K562 (cell line): ENCODE measurements around the gene FZD10. TPM values are rescaled to one million over a fixed set of nuclear protein-coding genes. Genes with fewer than 3 reads are reported as not detected.

Experiments
- ATAC-seq: fragments of 200-7000 bp; cut with Tn5 transposase; 3 replicates; pipeline ENCODE4 v1.9.1; 2020; ENCODE audit warnings: moderate library complexity
- BruUV-seq: library from RNA; stranded (reverse); fragments of 400-500 nt; replicated peaks from 2 replicates; lab custom pipeline; 2021; lab: Mats Ljungman, UMichigan
- CTCF ChIA-PET: fragments of 300-600 bp; formaldehyde crosslinking; extraction: SDS; loops from one replicate; lab custom pipeline; 2021; ENCODE audit warnings: low intra/inter-chr PET ratio; lab: Yijun Ruan, JAX
- POLR2A ChIA-PET: fragments of 300-600, 350-650 bp; sonication (Branson Sonifier 250); formaldehyde crosslinking; extraction: SDS; loops from one replicate; lab custom pipeline; 2021; ENCODE audit warnings: antibody characterized with exemption, inconsistent platforms; lab: Yijun Ruan, JAX
- DNase-seq, 4 experiments: peaks; one replicate each; pipeline versions ENCODE4 v3.0.0 to v3.0.0-alpha.2; 2011 to 2018; ENCODE audit warnings: low spot score in 3 of 4, mixed read lengths in 3 of 4; ENCODE audit errors: extremely low read depth in 1 of 4
- FAIRE-seq: peaks from 2 replicates; lab custom pipeline; 2011; peaks lifted over from hg19 to GRCh38; lab: Jason Lieb, UNC
- H2AFZ ChIP-seq: 2 replicates; pipeline ENCODE4 v1.6.0; 2011; ENCODE audit warnings: low read depth, low read length, control low read depth, inconsistent platforms
- H3K27ac ChIP-seq: fragments of 200-600 bp; 3 replicates; pipeline ENCODE4 v1.8.0; 2011; ENCODE audit warnings: low read depth, mild to moderate bottlenecking, control low read depth, inconsistent platforms, low read length, moderate library complexity, mixed read lengths; ENCODE audit errors: extremely low read depth
- H3K27me3 ChIP-seq, 2 experiments: fragments of 300-600 bp in 1 of 2; 2 replicates in 1 of 2; 3 replicates in 1 of 2; pipeline versions ENCODE4 v1.6.0 to v1.8.0; 2011; ENCODE audit warnings: inconsistent platforms in 2 of 2, low read length in 2 of 2, mild to moderate bottlenecking in 1 of 2, mixed read lengths in 1 of 2, moderate library complexity in 1 of 2; ENCODE audit not compliant: control insufficient read depth in 2 of 2, insufficient read depth in 2 of 2
- H3K36me3 ChIP-seq: fragments of 300-600 bp; 3 replicates; pipeline ENCODE4 v1.8.0; 2011; ENCODE audit warnings: mild to moderate bottlenecking, low read length, inconsistent platforms; ENCODE audit not compliant: control insufficient read depth, insufficient read depth
- H3K4me1 ChIP-seq, 2 experiments: fragments of 200-600 bp in 1 of 2; replicated peaks in 1 of 2; 2 replicates in 1 of 2; 3 replicates in 1 of 2; pipeline versions ENCODE4 v1.5.1 to v1.8.0; 2011; ENCODE audit warnings: inconsistent platforms in 2 of 2, low read length in 2 of 2, mild to moderate bottlenecking in 1 of 2, mixed read lengths in 1 of 2, moderate library complexity in 1 of 2; ENCODE audit not compliant: control insufficient read depth in 2 of 2, insufficient read depth in 2 of 2
- H3K4me2 ChIP-seq: 2 replicates; pipeline ENCODE4 v1.6.1; 2011; ENCODE audit warnings: low read length, control low read depth, inconsistent platforms, mixed read lengths; ENCODE audit not compliant: insufficient read depth
- H3K4me3 ChIP-seq: fragments of 200-600 bp; sonication (generic), shearing (Covaris generic); 2 replicates; pipeline ENCODE4 v1.5.1; 2016; ENCODE audit warnings: control low read depth, inconsistent platforms
- H3K79me2 ChIP-seq: fragments of 200-600 bp; 3 replicates; pipeline ENCODE4 v1.8.0; 2011; ENCODE audit warnings: low read length, inconsistent platforms; ENCODE audit not compliant: control insufficient read depth, insufficient read depth
- H3K9ac ChIP-seq, 2 experiments: 2 replicates each; pipeline versions ENCODE4 v1.6.0 to v1.6.1; 2011; ENCODE audit warnings: low read depth in 2 of 2, low read length in 2 of 2, control low read depth in 1 of 2, inconsistent platforms in 1 of 2, mild to moderate bottlenecking in 1 of 2, mixed read lengths in 1 of 2; ENCODE audit not compliant: insufficient read depth in 1 of 2
- H3K9me1 ChIP-seq: one replicate; pipeline ENCODE4 v1.6.0; 2011; ENCODE audit warnings: inconsistent platforms, mild to moderate bottlenecking, low read length, moderate library complexity; ENCODE audit not compliant: control insufficient read depth, insufficient read depth
- H3K9me3 ChIP-seq: replicated peaks from 2 replicates; pipeline ENCODE4 v1.5.1; 2011; ENCODE audit warnings: low read depth, low read length, inconsistent platforms; ENCODE audit not compliant: control insufficient read depth, insufficient read depth
- H4K20me1 ChIP-seq: replicated peaks from 2 replicates; pipeline ENCODE4 v1.6.1; 2011; ENCODE audit warnings: low read length, inconsistent platforms, mixed read lengths; ENCODE audit not compliant: control insufficient read depth, insufficient read depth
- ELF1 ChIP-seq: fragments of 200-800 bp; sonication (Bioruptor generic); IDR thresholded peaks from 2 replicates; pipeline ENCODE4 v1.6.1; 2016; ENCODE audit warnings: missing genetic modification characterization, missing compliant biosample characterization
- FUS ChIP-seq: fragments of 200-400 bp; formaldehyde crosslinking; optimal IDR thresholded peaks from 2 replicates; pipeline ENCODE3; 2017; ENCODE audit warnings: low read depth, low read length
- HDAC6 ChIP-seq: IDR thresholded peaks from 2 replicates; pipeline ENCODE4 v1.6.1; 2012; ENCODE audit warnings: low read depth, mild to moderate bottlenecking, control low read depth, inconsistent platforms, low read length, moderate library complexity
- HOXB6 ChIP-seq: fragments of 250-450 bp; sonication (Bioruptor Pico); IDR thresholded peaks from 2 replicates; pipeline ENCODE4 v1.5.1; 2022; ENCODE audit warnings: mild to moderate bottlenecking, borderline replicate concordance
- LCOR ChIP-seq: sonication (generic); formaldehyde crosslinking; IDR thresholded peaks from 2 replicates; pipeline ENCODE4 v1.8.0; 2022; ENCODE audit warnings: mild to moderate bottlenecking, missing genetic modification reagents
- PTTG1 ChIP-seq: fragments of 450-650 bp; IDR thresholded peaks from 2 replicates; pipeline ENCODE4 v1.6.1; 2016; ENCODE audit warnings: low read depth, mild to moderate bottlenecking, missing genetic modification characterization, missing compliant biosample characterization
- RBM25 ChIP-seq: fragments of 200-400 bp; formaldehyde crosslinking; IDR thresholded peaks from 2 replicates; pipeline ENCODE4 v1.6.1; 2018; ENCODE audit warnings: low read length, low read depth, moderate library complexity; ENCODE audit not compliant: severe bottlenecking
- RFX1 ChIP-seq: fragments of 450-650 bp; IDR thresholded peaks from 2 replicates; pipeline ENCODE4 v1.6.1; 2016; ENCODE audit warnings: mild to moderate bottlenecking, moderate library complexity
- SIN3B ChIP-seq: fragments of 450-650 bp; IDR thresholded peaks from 2 replicates; pipeline ENCODE4 v1.6.1; 2017; ENCODE audit warnings: low read depth, mild to moderate bottlenecking, moderate library complexity
- TOE1 ChIP-seq, 2 experiments: fragments of 450-650 bp in 1 of 2; sonication (generic) in 1 of 2; formaldehyde crosslinking in 1 of 2; IDR thresholded peaks; 2 replicates each; pipeline versions ENCODE4 v1.7.1 to v1.8.0; 2016 to 2022; ENCODE audit warnings: borderline replicate concordance in 2 of 2, mild to moderate bottlenecking in 2 of 2, antibody characterized with exemption in 1 of 2, inconsistent platforms in 1 of 2, low read depth in 1 of 2, missing genetic modification reagents in 1 of 2, moderate library complexity in 1 of 2
- ZFP1 ChIP-seq: fragments of 450-650 bp; formaldehyde crosslinking; IDR thresholded peaks from 2 replicates; pipeline ENCODE4 v1.4.0; 2020; ENCODE audit warnings: mild to moderate bottlenecking, mixed read lengths
- ZHX1 ChIP-seq: fragments of 150-350 bp; conservative IDR thresholded peaks from 2 replicates; pipeline ENCODE4 v1.6.1; 2014; ENCODE audit warnings: low read length
- ZNF277 ChIP-seq: fragments of 250-450 bp; sonication (Bioruptor Pico); IDR thresholded peaks from 2 replicates; pipeline ENCODE4 v1.8.0; 2022; ENCODE audit warnings: inconsistent platforms, mild to moderate bottlenecking, moderate library complexity, borderline replicate concordance
- WGBS: fragments of 100-300 bp; shearing (Covaris generic); methylation state at CpG from one replicate; pipeline ENCODE4 v1.1.6; 2016; ENCODE audit warnings: low coverage, mixed read lengths; ENCODE audit not compliant: insufficient coverage; ENCODE audit errors: missing lambda C conversion rate; 5-methylcytosine and 5-hydroxymethylcytosine counted together
- in situ Hi-C: fragments of 300-500 bp; cut with MboI; formaldehyde crosslinking; loops from 4 replicates; pipeline ENCODE4 v1.15.0; 2018; ENCODE audit warnings: inconsistent platforms, mixed read lengths
- intact Hi-C: fragments of 100-400 bp; cut with micrococcal nuclease; formaldehyde crosslinking; loops from 2 replicates; pipeline ENCODE4 v1.14.2; 2022
- polyA plus RNA-seq, 8 experiments: library from polyadenylated mRNA; depleted of rRNA in 4 of 8; stranded (reverse) in 5 of 8; unstranded in 3 of 8; fragments of >200 nt; fragmentation: Nextera tagmentation in 2 of 8; fragmentation: Illumina TruSeq in 1 of 8; extraction: Ambion mirVana in 2 of 8; extraction: Trizol in 1 of 8; gene quantifications; 2 replicates each; pipeline versions ENCODE4 v1.2.1 to v1.2.3, GENCODE V29; 2011 to 2014; ENCODE audit warnings: inconsistent platforms in 1 of 8, missing spikeins in 1 of 8
- total RNA-seq, 7 experiments: library from RNA; depleted of rRNA in 6 of 7; stranded (reverse); fragments of >200 nt in 6 of 7; fragmentation: Illumina TruSeq in 2 of 7; extraction: Trizol in 2 of 7; gene quantifications; 2 replicates each; pipeline versions ENCODE4 v1.2.1 to v1.2.3, GENCODE V29; 2011 to 2021; ENCODE audit warnings: low replicate concordance in 1 of 7

FZD10 gene
- total and polyA plus RNA-seq, 9 of the 15 experiments (the other 6 are each of a cell fraction or from before 2014, with no cell fraction given) = not detected

GRCh38 chr12:130169924-130170323, 7.7 kb downstream of the FZD10 start:
- BruUV-seq = no TSS peak
- H3K4me3 ChIP-seq = no peak overlapping the region
- FAIRE-seq = no peak
- CTCF ChIA-PET = no interaction called here
- no peaks in the 10 kb centered on the region for H3K79me2 ChIP-seq
- in situ Hi-C loops (no loop called here), intact Hi-C loops (no loop called here)
- DNase-seq = no peak
- WGBS = 1% methylated on average over 6 of the region's 6 CpGs
- ATAC-seq = no peak
- no peaks in the 10 kb centered on the region for H3K4me1 ChIP-seq
- POLR2A ChIA-PET = interaction anchor here (1.3 kb wide), 1 partner anchor 26 kb away, joined by 4 read pairs; no protein-coding TSS in a partner anchor
- H4K20me1 ChIP-seq = no peaks in the 10 kb centered on the region
- H2AFZ ChIP-seq = no peak overlapping the region
- TF ChIP-seq ELF1 (no peak), RFX1 (no peak), RBM25 (peak; percentile 57), TOE1 (IDR thresholded peaks at IDR 0.05; ENCODE audit: borderline replicate concordance) (no peak), TOE1 (CRISPR knock-in tag; IDR thresholded peaks at IDR 0.05; ENCODE audit: borderline replicate concordance, low read depth) (no peak)
- no peak overlapping the region for H3K9ac ChIP-seq
- H3K9me3 ChIP-seq = no peaks in the 10 kb centered on the region
- H3K4me2 ChIP-seq = no peak overlapping the region
- no peak overlapping the region for H3K27ac ChIP-seq
- H3K9me1 ChIP-seq = no peaks in the 10 kb centered on the region
- H3K36me3 ChIP-seq = no peaks in the 10 kb centered on the region
- no peaks in the 10 kb centered on the region for H3K27me3 ChIP-seq

- H3K4me3 ChIP-seq = no peak overlapping the region
- no peaks in the 10 kb centered on the region; a peak in 1 of 5 replicates for H3K27me3 ChIP-seq
- DNase-seq (no peak), ATAC-seq (no peak), FAIRE-seq (no peak)
- WGBS = 2% methylated on average over 10 of the region's 11 CpGs
- no peaks in the 10 kb centered on the region for H3K4me1 ChIP-seq
- H2AFZ ChIP-seq = no peak overlapping the region
- no peaks in the 10 kb centered on the region for H3K36me3 ChIP-seq
- intact Hi-C loops (no loop called here), in situ Hi-C loops (no loop called here)
- ChIA-PET POLR2A (interaction anchor here (1.3 kb wide), 1 partner anchor 27 kb away, joined by 4 read pairs; no protein-coding TSS in a partner anchor), CTCF (no interaction called here)
- BruUV-seq = no TSS peak
- H4K20me1 ChIP-seq = no peaks in the 10 kb centered on the region
- no peaks in the 10 kb centered on the region for H3K9me3 ChIP-seq
- H3K9ac ChIP-seq = no peak overlapping the region
- no peaks in the 10 kb centered on the region for H3K9me1 ChIP-seq
- H3K4me2 ChIP-seq = no peak overlapping the region
- H3K79me2 ChIP-seq = no peaks in the 10 kb centered on the region
- H3K27ac ChIP-seq = no peak overlapping the region
- no peak for TF ChIP-seq LCOR
- no peak for TF ChIP-seq HOXB6
- no peak for TF ChIP-seq PTTG1
- no peak for TF ChIP-seq FUS
- TF ChIP-seq ZFP1 (CRISPR knock-in tag) = no peak
- no peak for TF ChIP-seq ZHX1
- TF ChIP-seq ZNF277 (CRISPR knock-in tag) = no peak
- TF ChIP-seq SIN3B = no peak
- TF ChIP-seq HDAC6 = no peak
Measured at GRCh38 chr12:130170611-130171010, 8.3 kb downstream of the FZD10 start.
